Measurements from ENCODE around the gene C11orf52. TPM values are rescaled to one million over a fixed set of nuclear protein-coding genes. Genes with fewer than 3 reads are reported as not detected.
A peak's percentile ranks its signal among the peaks of the same experiment; 100 is the strongest.

Gene C11orf52
- total and polyA plus RNA-seq, 2 of the 13 experiments (the other 11 are each of a cell fraction or from before 2014, with no cell fraction given), result 7.4 to 11.0 TPM

DNA sequence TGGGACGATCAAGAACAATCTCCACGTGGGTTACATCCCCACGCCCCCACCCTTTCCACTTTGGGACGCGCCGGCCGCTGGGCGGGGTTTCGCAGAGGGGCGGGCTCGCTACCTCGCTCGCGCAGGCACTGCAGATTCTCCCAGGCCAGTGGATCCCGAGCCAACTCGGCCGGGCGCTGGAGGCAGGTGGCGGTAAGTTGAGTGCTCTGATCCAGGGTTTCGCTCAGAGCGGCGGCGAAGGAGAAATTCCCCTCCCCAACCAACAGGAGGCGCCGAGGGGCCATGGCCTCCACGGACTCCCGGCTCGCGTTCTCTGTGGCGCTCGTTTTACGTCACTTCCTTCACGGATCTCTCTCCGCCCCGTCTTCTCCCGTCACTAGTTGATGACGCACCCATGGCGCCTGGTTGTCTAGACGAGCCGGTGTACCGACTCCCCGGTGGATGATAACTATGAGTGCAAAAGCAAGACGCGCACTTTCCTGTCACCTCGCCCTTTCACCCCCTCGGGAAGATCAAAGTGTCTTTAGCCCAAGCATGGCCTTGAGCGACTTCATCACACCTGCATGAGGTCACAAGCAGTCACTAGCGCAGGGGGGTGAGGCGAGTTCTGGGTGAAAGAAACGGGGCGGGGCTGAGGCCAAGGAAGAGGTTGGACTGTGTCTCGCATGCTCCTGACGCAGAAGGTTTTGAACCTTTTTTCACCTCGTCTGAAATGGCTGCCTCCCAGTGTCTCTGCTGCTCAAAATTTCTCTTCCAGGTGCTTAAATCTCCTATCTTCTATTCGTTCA is 39.7 kb upstream of the C11orf52 start, which contains the start of the genes CFAP68 and FDXACB1 (continued):
- TF ChIP-seq ZNF605 (CRISPR knock-in tag; IDR thresholded peaks at IDR 0.05) (peak; percentile 97), ESRRA (CRISPR knock-in tag; IDR thresholded peaks at IDR 0.05; ENCODE audit: low read depth) (peak; percentile 51; the same call in 1 of the 2 replicates), MTF2 (CRISPR knock-in tag; IDR thresholded peaks at IDR 0.05; ENCODE audit: borderline replicate concordance) (peak; percentile 3; the same call in 1 of the 2 replicates), HMG20B (CRISPR knock-in tag; conservative IDR thresholded peaks at IDR 0.05) (no peak; the same call in 1 of the 2 replicates), SIX4 (CRISPR knock-in tag; IDR thresholded peaks at IDR 0.05) (no peak), ZBTB38 (CRISPR knock-in tag; IDR thresholded peaks at IDR 0.05) (peak; percentile 72; the same call in 1 of the 2 replicates), POLR2AphosphoS2 (IDR thresholded peaks at IDR 0.05; ENCODE audit: low read depth, low read length) (0 out of 2 replicates have a peak, but pooled peaks have one; percentile 52), ZNF709 (CRISPR knock-in tag; IDR thresholded peaks at IDR 0.05) (no peak), ZNF784 (CRISPR knock-in tag; IDR thresholded peaks at IDR 0.05; ENCODE audit: borderline replicate concordance) (no peak), HDAC1 (CRISPR knock-in tag; IDR thresholded peaks at IDR 0.05) (peak; percentile 96), ZNF281 (CRISPR knock-in tag; IDR thresholded peaks at IDR 0.05; ENCODE audit: borderline replicate concordance) (peak; percentile 7; the same call in 1 of the 2 replicates), RAD51 (IDR thresholded peaks at IDR 0.05; ENCODE audit: borderline replicate concordance) (no peak), KDM1A (CRISPR knock-in tag; IDR thresholded peaks at IDR 0.05) (no peak), NCOA5 (CRISPR knock-in tag; IDR thresholded peaks at IDR 0.05) (no peak), SOX6 (IDR thresholded peaks at IDR 0.05) (no peak), SOX6 (CRISPR knock-in tag; IDR thresholded peaks at IDR 0.05) (peak; percentile 83), ZNF569 (CRISPR knock-in tag; IDR thresholded peaks at IDR 0.05; ENCODE audit: borderline replicate concordance) (no peak), REPIN1 (CRISPR knock-in tag; IDR thresholded peaks at IDR 0.05; ENCODE audit: borderline replicate concordance, low read depth) (peak; percentile 36; the same call in 1 of the 2 replicates), HOXA5 (CRISPR knock-in tag; IDR thresholded peaks at IDR 0.05) (peak; percentile 30; the same call in 1 of the 2 replicates), ISL2 (CRISPR knock-in tag; IDR thresholded peaks at IDR 0.05) (peak; percentile 75), ATRX (CRISPR knock-in tag; IDR thresholded peaks at IDR 0.05; ENCODE audit: borderline replicate concordance) (no peak), SRSF9 (IDR thresholded peaks at IDR 0.05; ENCODE audit: borderline replicate concordance, insufficient read depth, low read depth, low read length, poor library complexity, severe bottlenecking) (no peak)
- TF ChIP-seq, protein P1, sequence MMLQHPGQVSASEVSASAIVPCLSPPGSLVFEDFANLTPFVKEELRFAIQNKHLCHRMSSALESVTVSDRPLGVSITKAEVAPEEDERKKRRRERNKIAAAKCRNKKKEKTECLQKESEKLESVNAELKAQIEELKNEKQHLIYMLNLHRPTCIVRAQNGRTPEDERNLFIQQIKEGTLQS (CRISPR knock-in tag; IDR thresholded peaks at IDR 0.05), result no peak; the same call in 1 of the 2 replicates
- TF ChIP-seq, protein P2, sequence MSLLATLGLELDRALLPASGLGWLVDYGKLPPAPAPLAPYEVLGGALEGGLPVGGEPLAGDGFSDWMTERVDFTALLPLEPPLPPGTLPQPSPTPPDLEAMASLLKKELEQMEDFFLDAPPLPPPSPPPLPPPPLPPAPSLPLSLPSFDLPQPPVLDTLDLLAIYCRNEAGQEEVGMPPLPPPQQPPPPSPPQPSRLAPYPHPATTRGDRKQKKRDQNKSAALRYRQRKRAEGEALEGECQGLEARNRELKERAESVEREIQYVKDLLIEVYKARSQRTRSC (CRISPR knock-in tag; IDR thresholded peaks at IDR 0.05; ENCODE audit: low read depth), result peak; percentile 72; the same call in 1 of the 2 replicates
- TF ChIP-seq, protein P3, sequence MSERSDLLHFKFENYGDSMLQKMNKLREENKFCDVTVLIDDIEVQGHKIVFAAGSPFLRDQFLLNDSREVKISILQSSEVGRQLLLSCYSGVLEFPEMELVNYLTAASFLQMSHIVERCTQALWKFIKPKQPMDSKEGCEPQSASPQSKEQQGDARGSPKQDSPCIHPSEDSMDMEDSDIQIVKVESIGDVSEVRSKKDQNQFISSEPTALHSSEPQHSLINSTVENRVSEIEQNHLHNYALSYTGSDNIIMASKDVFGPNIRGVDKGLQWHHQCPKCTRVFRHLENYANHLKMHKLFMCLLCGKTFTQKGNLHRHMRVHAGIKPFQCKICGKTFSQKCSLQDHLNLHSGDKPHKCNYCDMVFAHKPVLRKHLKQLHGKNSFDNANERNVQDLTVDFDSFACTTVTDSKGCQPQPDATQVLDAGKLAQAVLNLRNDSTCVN (CRISPR knock-in tag; IDR thresholded peaks at IDR 0.05; ENCODE audit: borderline replicate concordance), result peak; percentile 51; the same call in 1 of the 2 replicates
